ENCODE data around the gene ACOT12.
A peak's percentile ranks its signal among the peaks of the same experiment; 100 is the strongest.
"Not testable (repeated sequence)": the region's sequence is repeated elsewhere in the genome, so short reads cannot be mapped to it uniquely, and the experiment has no call there.

The ACOT12 gene

DNA sequence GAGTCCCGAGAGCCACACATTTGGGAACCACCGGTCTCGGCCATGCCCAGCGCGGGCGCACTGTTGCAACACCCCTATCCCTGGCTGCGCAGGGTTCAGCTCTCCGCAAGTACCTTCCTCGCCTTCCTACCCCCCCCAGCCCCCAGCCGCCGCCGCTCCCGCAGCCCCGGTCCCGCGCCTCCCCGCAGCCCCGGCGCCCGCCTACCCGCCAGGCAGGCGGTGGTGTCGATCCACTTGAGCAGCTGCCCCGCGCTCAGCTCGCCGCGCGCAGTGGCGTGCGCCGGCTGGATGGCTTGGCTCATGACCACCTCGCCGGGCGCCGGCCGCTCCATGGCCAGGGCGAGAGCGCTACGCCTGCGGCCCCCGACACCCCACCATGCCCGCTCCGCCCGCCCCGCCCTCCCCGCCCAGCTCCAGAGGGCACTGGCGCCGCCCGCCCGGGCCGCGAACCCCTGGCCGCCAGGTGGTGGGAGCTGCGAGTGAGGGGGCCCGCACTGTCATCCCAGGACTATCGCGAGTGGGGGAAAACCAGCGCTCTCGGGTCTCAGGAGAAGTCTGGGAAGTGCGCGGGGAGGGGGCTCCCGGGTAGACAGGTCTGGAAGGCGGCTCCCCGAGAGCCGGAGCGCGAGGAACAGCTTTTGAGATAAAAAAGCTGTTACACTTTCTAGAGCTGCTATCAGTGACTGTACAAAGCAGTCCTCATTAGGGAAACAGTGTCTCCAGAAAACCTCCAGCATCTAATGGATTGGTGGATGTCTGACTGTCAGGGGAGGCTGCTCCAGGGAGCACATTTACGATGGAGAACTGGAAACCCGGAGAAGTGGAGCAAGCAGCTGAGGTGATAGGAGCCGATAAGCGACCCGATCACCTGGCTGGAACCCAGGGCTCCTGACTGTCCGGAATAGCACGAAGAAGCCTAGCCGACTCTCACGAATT is at the start of gene ACOT12:
TSS of gene ACOT12 (minus strand) at position 352 of the 936 bp plus-strand sequence. CDS start at position 332, 20 bp downstream.
- no peak for DNase-seq (ENCODE audit: low spot score)

GRCh38 chr5:81435023-81435422 is 41.1 kb upstream of the ACOT12 start:
- no peak for DNase-seq (ENCODE audit: low spot score)

GRCh38 chr5:81429985-81430384 is 36.1 kb upstream of the ACOT12 start:
- no peak for DNase-seq (ENCODE audit: low spot score)

GRCh38 chr5:81429363-81429762 is 35.4 kb upstream of the ACOT12 start:
- no peak for DNase-seq (ENCODE audit: low spot score)

GRCh38 chr5:81428861-81429260 is 34.9 kb upstream of the ACOT12 start:
- peak; percentile 13 for DNase-seq (ENCODE audit: low spot score)

GRCh38 chr5:81428446-81428845 is 34.5 kb upstream of the ACOT12 start:
- no peak for DNase-seq (ENCODE audit: low spot score)

GRCh38 chr5:81427566-81427965 is 33.6 kb upstream of the ACOT12 start:
- no peak for DNase-seq (ENCODE audit: low spot score)

GRCh38 chr5:81426359-81427030 is 32.6 kb upstream of the ACOT12 start:
- no peak for DNase-seq (ENCODE audit: low spot score)

GRCh38 chr5:81425569-81425968 is 31.6 kb upstream of the ACOT12 start:
- DNase-seq (ENCODE audit: low spot score), result peak; percentile 61

- DNase-seq (ENCODE audit: low spot score), result no peak
Measured at GRCh38 chr5:81424728-81425127, 30.8 kb upstream of the ACOT12 start.

- no peak for DNase-seq (ENCODE audit: low spot score)
Measured at GRCh38 chr5:81422671-81423070, 28.7 kb upstream of the ACOT12 start.

DNA sequence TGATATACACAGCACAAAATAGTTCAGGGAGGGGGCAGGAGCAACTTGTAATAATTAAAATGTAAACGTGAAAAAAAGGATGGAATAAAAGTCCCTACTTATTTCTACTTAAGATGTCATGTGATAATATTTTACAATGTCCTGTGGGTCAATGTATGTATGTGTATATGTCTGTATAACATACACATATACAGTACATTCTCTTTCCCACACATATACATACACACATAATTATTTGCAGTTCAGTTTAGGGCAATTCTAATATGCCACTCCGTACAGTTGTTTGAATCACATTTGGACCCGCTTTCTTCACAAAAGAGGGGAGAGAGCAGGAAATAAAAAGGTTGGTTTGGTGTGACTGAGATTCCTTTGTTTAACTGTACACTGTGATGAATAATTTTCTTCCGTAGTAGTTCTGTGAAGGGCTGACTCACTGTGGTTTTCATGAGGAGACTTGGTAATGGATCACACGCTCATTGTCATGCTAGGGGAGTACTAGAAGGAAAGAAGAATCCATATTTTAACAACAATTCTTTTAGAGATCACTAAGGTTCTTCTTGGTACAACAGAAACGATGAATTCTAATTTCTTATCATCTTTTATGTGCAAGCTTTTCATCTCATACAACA is 26.2 kb upstream of the ACOT12 start:
- DNase-seq (ENCODE audit: low spot score), result peak; percentile 23

DNA sequence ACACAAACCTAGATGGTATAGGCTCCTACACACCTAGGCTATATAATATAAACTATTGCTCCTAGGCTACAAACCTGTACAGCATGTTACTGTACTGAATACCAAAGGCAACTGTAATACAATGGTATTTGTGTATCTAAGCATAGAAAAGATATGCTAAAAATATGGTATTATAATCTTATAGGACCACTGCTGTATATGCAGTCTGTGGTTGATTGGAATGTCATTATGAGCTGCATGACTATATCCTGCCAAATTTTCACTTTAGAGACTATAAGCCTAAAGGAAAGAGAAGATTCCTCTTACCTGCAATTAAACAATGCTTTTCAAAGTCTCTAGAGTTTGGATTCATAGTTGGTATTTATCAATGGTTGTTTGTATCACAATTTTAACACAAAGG is 24.7 kb upstream of the ACOT12 start:
- DNase-seq (ENCODE audit: low spot score), result no peak

- DNase-seq (ENCODE audit: low spot score), result no peak
Measured at GRCh38 chr5:81417052-81417451, 23.1 kb upstream of the ACOT12 start.

DNA sequence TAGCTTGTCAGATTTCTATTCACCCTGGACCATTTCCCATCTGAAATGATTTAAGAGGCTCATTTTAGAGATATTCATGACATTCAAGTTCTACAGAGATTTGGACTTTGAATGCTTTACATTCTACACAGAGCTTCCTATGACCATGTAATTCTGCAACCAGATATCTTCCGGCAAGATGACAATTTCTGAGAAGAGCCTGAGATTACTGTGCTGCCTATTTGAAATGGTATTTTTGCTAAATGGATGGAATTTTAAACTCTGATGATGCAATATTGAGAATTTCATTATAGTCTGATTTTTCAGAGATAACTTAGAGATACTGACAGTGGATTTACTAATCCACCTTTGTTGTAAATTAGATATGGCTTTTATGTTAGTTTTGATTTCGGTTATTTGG is 16.0 kb upstream of the ACOT12 start:
- no peak for DNase-seq (ENCODE audit: low spot score)

DNA sequence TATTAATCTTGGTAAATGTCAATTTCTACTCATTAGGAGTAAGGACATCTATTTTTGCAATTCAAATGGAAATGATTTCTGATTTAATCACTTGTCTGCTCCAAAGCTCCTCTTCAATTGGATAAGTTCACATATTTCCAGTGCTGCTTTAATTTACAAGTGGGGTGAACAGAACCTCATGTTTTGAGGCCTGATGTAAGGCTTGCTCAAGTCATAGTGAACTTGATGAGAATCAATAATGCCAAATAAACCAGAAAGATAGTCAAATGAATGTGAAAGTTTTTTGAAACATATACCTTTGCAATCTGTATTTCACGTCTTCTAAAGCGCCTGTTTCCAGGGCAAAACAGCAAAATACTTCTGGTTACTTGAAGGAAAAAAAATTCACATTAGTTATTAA is 15.4 kb upstream of the ACOT12 start:
- no peak for DNase-seq (ENCODE audit: low spot score)

DNA sequence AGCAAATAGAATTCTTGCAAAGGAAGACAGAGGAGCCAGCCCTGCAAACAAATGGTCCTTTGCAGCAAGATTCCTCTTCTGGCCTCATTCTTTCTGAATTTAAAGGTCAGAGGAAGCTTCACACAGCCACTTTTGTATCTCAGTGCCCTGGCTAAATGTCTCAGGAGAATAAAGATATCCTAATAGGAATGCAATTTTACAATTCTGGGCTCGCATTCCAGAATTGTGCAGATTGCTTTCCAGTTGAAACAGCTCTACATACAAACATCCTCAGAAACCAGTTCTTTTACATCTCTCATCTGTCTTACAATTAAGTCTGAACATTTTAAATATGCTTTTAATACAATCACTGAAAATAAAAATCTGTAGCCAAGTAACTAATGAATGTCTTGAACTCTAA is 14.6 kb upstream of the ACOT12 start:
- DNase-seq (ENCODE audit: low spot score), result no peak

DNA sequence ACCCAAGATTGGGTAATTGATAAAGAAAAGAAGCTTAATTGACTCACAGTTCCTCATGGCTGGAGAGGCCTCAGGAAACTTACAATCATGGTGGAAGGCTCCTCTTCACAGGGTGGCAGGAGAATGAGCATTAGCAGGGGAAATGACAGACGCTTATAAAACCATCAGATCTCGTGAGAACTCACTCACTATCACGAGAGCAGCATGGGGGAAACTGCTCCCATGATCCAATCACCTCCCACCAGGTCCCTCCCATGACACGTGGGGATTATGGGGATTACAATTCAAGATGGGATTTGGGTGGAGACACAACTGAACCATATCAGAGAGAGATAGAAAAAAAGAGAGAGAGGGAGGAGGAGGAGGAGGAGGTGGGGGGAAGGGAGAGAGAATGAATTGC is 13.9 kb upstream of the ACOT12 start:
- DNase-seq (ENCODE audit: low spot score), result not testable (repeated sequence)

DNA sequence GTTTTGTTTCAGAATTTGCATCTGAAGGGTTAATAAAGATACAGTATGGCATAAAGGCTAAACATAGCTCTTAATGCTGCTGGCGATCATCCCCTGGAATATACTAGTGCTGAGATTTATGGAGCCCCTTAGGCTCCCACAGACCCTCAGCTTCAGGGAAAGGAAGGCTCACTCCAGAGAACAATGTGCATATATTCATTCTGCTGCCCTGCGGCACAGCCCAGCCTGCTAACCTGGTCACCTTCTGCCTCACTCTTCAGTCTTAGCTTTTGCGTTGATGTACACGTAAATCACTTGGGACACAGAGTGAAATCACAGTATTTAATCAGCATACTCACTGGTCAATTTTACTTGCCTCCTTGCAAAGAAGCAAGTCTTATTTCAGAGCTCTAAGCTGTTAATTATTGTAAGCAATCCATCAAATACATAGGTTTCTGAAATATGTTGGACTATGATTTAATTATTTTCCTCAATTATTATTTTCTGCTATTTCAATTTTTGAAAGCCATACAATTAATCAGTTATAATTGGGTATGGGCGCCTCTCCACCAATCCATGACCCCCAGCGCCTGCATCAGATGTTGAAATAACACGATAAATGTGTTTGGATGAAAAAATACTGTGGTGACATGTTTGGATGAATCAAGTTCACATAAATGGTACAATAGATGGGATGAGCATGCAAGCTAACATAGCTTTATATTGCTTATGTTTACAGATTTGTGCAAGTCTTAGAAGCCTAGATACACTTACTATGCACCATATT is 11.4 kb upstream of the ACOT12 start:
- no peak for DNase-seq (ENCODE audit: low spot score)

DNA sequence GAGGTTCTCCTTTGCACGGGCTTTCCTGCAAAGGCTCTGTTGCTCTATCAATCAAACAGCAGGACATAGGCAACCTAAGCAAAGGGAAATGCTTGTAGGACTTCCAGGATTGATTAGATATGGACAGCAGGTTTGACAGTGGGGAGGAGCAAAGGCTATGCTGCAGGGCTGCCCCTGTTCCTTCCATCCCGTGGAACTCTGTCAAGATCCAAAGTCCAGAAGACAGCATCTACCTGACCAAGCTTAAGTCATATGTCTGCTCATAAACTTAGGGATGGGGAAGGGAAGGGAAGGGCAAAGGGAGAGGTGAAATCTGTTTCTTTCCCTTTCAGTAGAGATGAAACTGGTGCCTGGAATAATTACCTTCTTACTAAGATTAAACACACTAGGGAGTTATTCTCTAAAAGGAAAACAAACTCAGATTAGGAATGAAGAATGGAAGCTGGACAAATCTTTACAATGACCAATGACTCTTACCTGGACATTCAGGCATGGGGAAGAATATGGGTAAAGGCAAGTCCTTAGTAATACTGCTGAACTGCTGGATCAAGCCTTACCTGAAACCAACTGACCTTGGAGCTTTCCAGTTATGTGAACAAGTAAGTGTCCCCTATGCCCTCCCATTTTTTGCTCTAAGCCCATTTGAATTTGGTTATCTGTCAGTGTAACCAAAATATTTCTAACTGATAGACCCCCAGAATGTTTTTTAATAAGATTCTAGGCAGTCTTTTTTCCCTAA is 8.4 kb upstream of the ACOT12 start:
- no peak for DNase-seq (ENCODE audit: low spot score)

DNA sequence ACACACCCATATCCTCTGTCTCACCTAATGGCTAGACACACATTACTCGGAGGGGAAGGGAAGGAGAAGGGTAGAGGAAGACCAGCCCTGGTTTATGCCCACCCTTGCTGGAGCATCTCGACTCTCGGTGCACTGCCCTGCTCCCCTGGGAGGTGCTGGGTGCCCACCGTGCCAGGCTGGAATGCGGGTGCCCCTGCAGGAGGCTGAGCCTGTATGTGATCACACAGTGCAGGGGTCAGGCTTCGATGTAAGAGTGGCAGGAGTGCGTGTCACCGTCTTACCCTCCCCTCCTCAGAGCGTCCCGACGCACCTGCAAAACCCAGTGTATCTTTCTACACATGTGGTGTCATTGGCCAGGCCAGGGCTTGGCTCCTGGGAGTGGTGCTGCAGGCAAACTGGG is 7.3 kb upstream of the ACOT12 start:
- no peak for DNase-seq (ENCODE audit: low spot score)
